Mesendoderm (in vitro differentiated cells): ENCODE data around the gene UBE2R2.
"Not testable (repeated sequence)": the region's sequence is repeated elsewhere in the genome, so short reads cannot be mapped to it uniquely, and the experiment has no call there.

Experiments
- DNase-seq: peaks from one replicate; pipeline ENCODE4 v3.0.0; 2013
- H2AK5ac ChIP-seq: 2 replicates; pipeline ENCODE4 v1.6.1; 2013; ENCODE audit warnings: low read length, inconsistent platforms
- H2BK120ac ChIP-seq: 2 replicates; pipeline ENCODE4 v1.6.1; 2013; ENCODE audit warnings: low read depth, mild to moderate bottlenecking, low read length, moderate library complexity, mixed read lengths
- H2BK15ac ChIP-seq: replicated peaks from 2 replicates; pipeline ENCODE4 v1.6.1; 2013; ENCODE audit warnings: low read depth, mild to moderate bottlenecking, moderate library complexity
- H2BK5ac ChIP-seq: 2 replicates; pipeline ENCODE4 v1.6.1; 2013; ENCODE audit warnings: low read length, inconsistent platforms
- H3K18ac ChIP-seq: 2 replicates; pipeline ENCODE4 v1.6.1; 2013; ENCODE audit warnings: mild to moderate bottlenecking, low read length, mixed read lengths
- H3K23ac ChIP-seq: one replicate; pipeline ENCODE4 v1.6.1; 2013; ENCODE audit warnings: low read length
- H3K27ac ChIP-seq: 2 replicates; pipeline ENCODE4 v1.5.1; 2013; ENCODE audit warnings: low read depth, mild to moderate bottlenecking, inconsistent platforms, low read length, moderate library complexity
- H3K27me3 ChIP-seq: 2 replicates; pipeline ENCODE4 v1.6.1; 2013; ENCODE audit warnings: low read length, control low read depth, mild to moderate bottlenecking, inconsistent platforms; ENCODE audit not compliant: insufficient read depth, poor library complexity
- H3K36me3 ChIP-seq: 2 replicates; pipeline ENCODE4 v1.6.1; 2013; ENCODE audit warnings: low read length, inconsistent platforms; ENCODE audit not compliant: control insufficient read depth, insufficient read depth
- H3K4ac ChIP-seq: one replicate; pipeline ENCODE4 v1.6.1; 2013; ENCODE audit warnings: low read depth, mild to moderate bottlenecking, low read length, moderate library complexity
- H3K4me1 ChIP-seq: 2 replicates; pipeline ENCODE4 v1.6.1; 2013; ENCODE audit warnings: low read depth, low read length, inconsistent platforms; ENCODE audit not compliant: control insufficient read depth
- H3K4me2 ChIP-seq: 2 replicates; pipeline ENCODE4 v1.6.1; 2013; ENCODE audit warnings: low read length
- H3K4me3 ChIP-seq: 2 replicates; pipeline ENCODE4 v1.5.1; 2013; ENCODE audit warnings: mild to moderate bottlenecking, low read length
- H3K56ac ChIP-seq: one replicate; pipeline ENCODE4 v1.6.1; 2013; ENCODE audit warnings: low read length
- H3K79me1 ChIP-seq: 2 replicates; pipeline ENCODE4 v1.6.1; 2013; ENCODE audit warnings: low read length, inconsistent platforms
- H3K79me2 ChIP-seq: 2 replicates; pipeline ENCODE4 v1.6.1; 2013; ENCODE audit warnings: mild to moderate bottlenecking, low read length; ENCODE audit not compliant: control insufficient read depth, insufficient read depth
- H3K9ac ChIP-seq: 2 replicates; pipeline ENCODE4 v1.6.1; 2013; ENCODE audit warnings: low read length, inconsistent platforms
- H4K5ac ChIP-seq: one replicate; pipeline ENCODE4 v1.6.1; 2013; ENCODE audit warnings: low read length
- H4K8ac ChIP-seq: one replicate; pipeline ENCODE4 v1.6.1; 2013; ENCODE audit warnings: low read depth, mild to moderate bottlenecking, control low read depth, low read length, moderate library complexity
- WGBS: extraction: QIAGEN DNeasy Blood & Tissue Kit; methylation state at CpG from one replicate; pipeline ENCODE4 v1.1.7; 2013; ENCODE audit warnings: low lambda C conversion rate, missing lambda C conversion rate; ENCODE audit not compliant: insufficient coverage; ENCODE audit errors: extremely low coverage; 5-methylcytosine and 5-hydroxymethylcytosine counted together

UBE2R2 gene

GRCh38 chr9:33950371-33950770 is 133.4 kb downstream of the UBE2R2 start:
- no CpG with 5 or more reads among the region's 1 CpG for WGBS
- H2AK5ac ChIP-seq, result no peak overlapping the region
- no peak overlapping the region for H3K18ac ChIP-seq
- no peak overlapping the region for H3K4me2 ChIP-seq
- no peak overlapping the region for H3K56ac ChIP-seq
- no peak overlapping the region for H3K23ac ChIP-seq
- H3K4me1 ChIP-seq, result no peaks in the 10 kb centered on the region
- no peaks in the 10 kb centered on the region for H3K27me3 ChIP-seq
- H3K79me2 ChIP-seq, result no peaks in the 10 kb centered on the region
- peaks cover 11% of the 10 kb centered on the region for H3K36me3 ChIP-seq
- no peak overlapping the region for H3K4me3 ChIP-seq
- DNase-seq, result no peak
- H3K27ac ChIP-seq, result no peak overlapping the region
- no peak overlapping the region for H2BK15ac ChIP-seq
- no peak overlapping the region for H4K8ac ChIP-seq
- peaks cover 6% of the 10 kb centered on the region for H3K79me1 ChIP-seq
- H4K5ac ChIP-seq, result no peak overlapping the region
- no peak overlapping the region for H3K4ac ChIP-seq
- H2BK5ac ChIP-seq, result no peak overlapping the region
- H3K9ac ChIP-seq, result no peak overlapping the region
- H2BK120ac ChIP-seq, result no peak overlapping the region

DNA sequence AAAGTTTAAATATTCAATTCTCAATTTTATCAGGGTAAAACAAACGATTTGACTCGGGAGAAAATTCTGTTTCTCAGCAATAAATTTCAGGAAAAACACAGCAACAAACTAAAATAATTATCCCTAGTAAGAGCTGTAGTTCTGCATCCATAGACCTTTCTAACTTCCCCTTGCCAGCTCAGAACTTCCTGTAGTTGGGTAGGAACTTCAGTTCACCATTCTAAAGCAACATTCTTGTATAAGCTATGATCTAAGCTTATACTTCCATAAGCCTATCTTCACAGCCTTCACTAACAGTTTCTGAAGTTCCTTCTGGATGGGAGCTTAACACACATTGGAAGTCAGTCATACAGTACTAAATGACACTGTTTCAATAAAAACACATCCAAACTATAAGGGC is 135.1 kb downstream of the UBE2R2 start:
- no CpG with 5 or more reads among the region's 2 CpGs for WGBS
- no peak overlapping the region for H3K27ac ChIP-seq
- no peak overlapping the region for H3K9ac ChIP-seq
- no peak overlapping the region for H4K5ac ChIP-seq
- H3K79me1 ChIP-seq, result peaks cover 4% of the 10 kb centered on the region
- H3K27me3 ChIP-seq, result no peaks in the 10 kb centered on the region
- no peaks in the 10 kb centered on the region for H3K79me2 ChIP-seq
- no peak overlapping the region for H3K56ac ChIP-seq
- H3K18ac ChIP-seq, result no peak overlapping the region
- no peak overlapping the region for H3K4me2 ChIP-seq
- H3K4ac ChIP-seq, result no peak overlapping the region
- H2BK5ac ChIP-seq, result no peak overlapping the region
- no peak overlapping the region for H4K8ac ChIP-seq
- H3K36me3 ChIP-seq, result peaks cover 9% of the 10 kb centered on the region
- H3K4me1 ChIP-seq, result no peaks in the 10 kb centered on the region
- no peak overlapping the region for H2BK15ac ChIP-seq
- no peak overlapping the region for H3K23ac ChIP-seq
- no peak overlapping the region for H2BK120ac ChIP-seq
- no peak overlapping the region for H2AK5ac ChIP-seq
- no peak for DNase-seq
- no peak overlapping the region for H3K4me3 ChIP-seq

DNA sequence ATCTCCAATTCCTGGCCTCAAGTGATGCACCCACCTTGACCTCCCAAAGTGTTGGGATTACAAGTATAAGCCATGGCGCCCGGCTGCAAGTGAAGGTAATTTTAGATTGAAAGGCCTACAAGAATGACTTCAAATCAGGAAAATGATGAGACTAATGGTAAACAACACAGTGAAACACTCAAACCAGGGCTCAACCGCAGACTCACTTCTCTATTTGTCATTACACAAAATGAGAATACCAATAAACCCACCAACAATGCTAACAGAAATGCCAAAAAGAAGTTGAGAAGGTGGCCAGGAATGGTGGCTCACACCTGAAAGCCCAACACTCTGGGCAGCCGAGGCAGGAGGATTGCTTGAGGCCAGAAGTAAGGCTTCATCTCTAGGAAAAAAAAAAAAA is 139.6 kb downstream of the UBE2R2 start:
- no peak overlapping the region for H3K4ac ChIP-seq
- no peak overlapping the region for H3K23ac ChIP-seq
- no peak overlapping the region for H3K4me2 ChIP-seq
- H3K27ac ChIP-seq, result no peak overlapping the region
- no peak overlapping the region for H2AK5ac ChIP-seq
- H3K56ac ChIP-seq, result no peak overlapping the region
- peaks cover 5% of the 10 kb centered on the region for H3K36me3 ChIP-seq
- whole genome bisulfite sequencing, result no CpG with 5 or more reads among the region's 4 CpGs
- no peak overlapping the region for H2BK15ac ChIP-seq
- H3K18ac ChIP-seq, result no peak overlapping the region
- H3K79me1 ChIP-seq, result peaks cover 2% of the 10 kb centered on the region
- H3K79me2 ChIP-seq, result no peaks in the 10 kb centered on the region
- no peak overlapping the region for H3K9ac ChIP-seq
- no peak overlapping the region for H4K5ac ChIP-seq
- no peak overlapping the region for H4K8ac ChIP-seq
- no peak for DNase-seq
- no peak overlapping the region for H3K4me3 ChIP-seq
- no peaks in the 10 kb centered on the region for H3K27me3 ChIP-seq
- H3K4me1 ChIP-seq, result no peaks in the 10 kb centered on the region
- H2BK120ac ChIP-seq, result no peak overlapping the region
- H2BK5ac ChIP-seq, result no peak overlapping the region

DNA sequence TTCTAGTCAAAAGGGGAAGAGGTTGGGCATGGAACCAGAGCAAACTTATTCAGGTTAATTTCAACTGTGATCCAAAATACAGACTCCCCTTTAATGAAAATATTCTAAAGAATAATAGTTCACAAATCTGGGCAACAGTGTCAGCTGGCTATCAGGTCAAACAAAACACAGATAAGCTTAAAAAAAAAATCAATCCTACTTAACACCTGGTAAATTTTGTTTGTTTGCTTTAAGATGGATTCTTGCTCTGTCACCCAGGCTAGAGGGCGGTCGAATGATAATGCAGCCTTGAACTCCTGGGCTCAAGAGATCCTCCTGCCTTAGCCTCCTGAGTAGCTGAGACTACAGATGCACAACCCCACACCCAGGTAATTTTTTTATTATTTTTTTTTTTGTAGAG is 142.8 kb downstream of the UBE2R2 start:
- Histone ChIP-seq H3K18ac (no peak overlapping the region), H3K79me2 (no peaks in the 10 kb centered on the region), H3K27ac (no peak overlapping the region), H3K36me3 (peaks cover 1% of the 10 kb centered on the region), H3K27me3 (no peaks in the 10 kb centered on the region), H2AK5ac (no peak overlapping the region), H4K5ac (no peak overlapping the region), H2BK120ac (no peak overlapping the region), H2BK5ac (no peak overlapping the region), H3K9ac (no peak overlapping the region), H3K4me3 (no peak overlapping the region), H2BK15ac (no peak overlapping the region), H3K23ac (no peak overlapping the region), H4K8ac (no peak overlapping the region), H3K4me2 (no peak overlapping the region), H3K79me1 (no peaks in the 10 kb centered on the region), H3K4me1 (no peaks in the 10 kb centered on the region), H3K4ac (no peak overlapping the region), H3K56ac (no peak overlapping the region)
- WGBS, result no CpG with 5 or more reads among the region's 2 CpGs
- DNase-seq, result no peak

GRCh38 chr9:33962468-33962867 is 145.5 kb downstream of the UBE2R2 start:
- H3K79me1 ChIP-seq, DNase-seq, H2BK15ac ChIP-seq, H3K23ac ChIP-seq, H3K27me3 ChIP-seq, H4K5ac ChIP-seq, H3K27ac ChIP-seq, H3K4me1 ChIP-seq, H2BK5ac ChIP-seq, H3K9ac ChIP-seq, H2BK120ac ChIP-seq, H3K18ac ChIP-seq, H3K36me3 ChIP-seq, H3K79me2 ChIP-seq, H3K56ac ChIP-seq, H2AK5ac ChIP-seq, H4K8ac ChIP-seq, H3K4me2 ChIP-seq, H3K4ac ChIP-seq, H3K4me3 ChIP-seq: not testable (repeated sequence)
- WGBS, result no CpG with 5 or more reads among the region's 7 CpGs

GRCh38 chr9:33964086-33964768 is 147.3 kb downstream of the UBE2R2 start:
- no peaks in the 10 kb centered on the region for H3K79me2 ChIP-seq
- no peak overlapping the region for H4K5ac ChIP-seq
- H3K18ac ChIP-seq, result no peak overlapping the region
- no CpG with 5 or more reads among the region's 2 CpGs for WGBS
- no peak overlapping the region for H3K4me3 ChIP-seq
- no peak overlapping the region for H2BK15ac ChIP-seq
- H4K8ac ChIP-seq, result no peak overlapping the region
- no peak overlapping the region for H2BK5ac ChIP-seq
- no peak overlapping the region for H3K56ac ChIP-seq
- H3K27ac ChIP-seq, result no peak overlapping the region
- no peak overlapping the region for H3K4me2 ChIP-seq
- H3K23ac ChIP-seq, result no peak overlapping the region
- no peak overlapping the region for H3K9ac ChIP-seq
- no peaks in the 10 kb centered on the region for H3K4me1 ChIP-seq
- H3K36me3 ChIP-seq, result no peaks in the 10 kb centered on the region
- no peaks in the 10 kb centered on the region for H3K79me1 ChIP-seq
- no peak overlapping the region for H2AK5ac ChIP-seq
- no peak for DNase-seq
- H3K27me3 ChIP-seq, result no peaks in the 10 kb centered on the region
- no peak overlapping the region for H2BK120ac ChIP-seq
- no peak overlapping the region for H3K4ac ChIP-seq
